ENCODE measurements around the gene CCSER1. TPM values are rescaled to one million over a fixed set of nuclear protein-coding genes. Genes with fewer than 3 reads are reported as not detected.

The CCSER1 gene
- total and polyA plus RNA-seq, 2 experiments from 2014 or later: 5.2 to 23.4 TPM

- Histone ChIP-seq H3K9me3 (ENCODE audit: low read depth) (no peaks in the 10 kb centered on the region), H3K36me3 (replicated peaks; ENCODE audit: insufficient read depth, low read depth) (no peaks in the 10 kb centered on the region), H4K20me1 (ENCODE audit: insufficient read depth, poor library complexity, severe bottlenecking) (no peaks in the 10 kb centered on the region), H3K27ac (no peak overlapping the region), H2AFZ (no peak overlapping the region), H3K79me2 (no peaks in the 10 kb centered on the region), H3K9me2 (replicated peaks; ENCODE audit: insufficient read depth) (no peaks in the 10 kb centered on the region), H3K4me3 (no peak overlapping the region), H3K27me3 (no peaks in the 10 kb centered on the region), H3K4me1 (ENCODE audit: insufficient read depth) (peaks cover 12% of the 10 kb centered on the region), H3K4me2 (no peak overlapping the region)
- DNase-seq (ENCODE audit: low spot score): no peak
- no peak for TF ChIP-seq CTCF (IDR thresholded peaks at IDR 0.05; ENCODE audit: poor library complexity)
- no peak for TF ChIP-seq EZH2 (IDR thresholded peaks at IDR 0.05; ENCODE audit: borderline replicate concordance)
- TF ChIP-seq EZH2phosphoT487 (IDR thresholded peaks at IDR 0.05; ENCODE audit: low read depth, severe bottlenecking, unreplicated experiment): no peak
- 96% methylated on average over 3 of the region's 3 CpGs for WGBS (ENCODE audit: low lambda C conversion rate, missing lambda C conversion rate)
Observed at GRCh38 chr4:90960433-90960832, 833.2 kb downstream of the CCSER1 start.

GRCh38 chr4:90960840-90961239 lies 833.6 kb downstream of the CCSER1 start:
- H3K4me3 ChIP-seq: no peak overlapping the region
- no peaks in the 10 kb centered on the region for H3K9me3 ChIP-seq (ENCODE audit: low read depth)
- peaks cover 12% of the 10 kb centered on the region for H3K4me1 ChIP-seq (ENCODE audit: insufficient read depth)
- H3K4me2 ChIP-seq: no peak overlapping the region
- H4K20me1 ChIP-seq (ENCODE audit: insufficient read depth, poor library complexity, severe bottlenecking): no peaks in the 10 kb centered on the region
- H3K9me2 ChIP-seq (replicated peaks; ENCODE audit: insufficient read depth): no peaks in the 10 kb centered on the region
- no peaks in the 10 kb centered on the region for H3K79me2 ChIP-seq
- DNase-seq (ENCODE audit: low spot score): no peak
- H3K27me3 ChIP-seq: no peaks in the 10 kb centered on the region
- 100% methylated on average over 1 of the region's 1 CpG for WGBS (ENCODE audit: low lambda C conversion rate, missing lambda C conversion rate)
- H2AFZ ChIP-seq: no peak overlapping the region
- TF ChIP-seq EZH2phosphoT487 (IDR thresholded peaks at IDR 0.05; ENCODE audit: low read depth, severe bottlenecking, unreplicated experiment): no peak
- TF ChIP-seq CTCF (IDR thresholded peaks at IDR 0.05; ENCODE audit: poor library complexity): no peak
- TF ChIP-seq EZH2 (IDR thresholded peaks at IDR 0.05; ENCODE audit: borderline replicate concordance): no peak
- H3K27ac ChIP-seq: no peak overlapping the region
- H3K36me3 ChIP-seq (replicated peaks; ENCODE audit: insufficient read depth, low read depth): no peaks in the 10 kb centered on the region

- TF ChIP-seq CTCF (IDR thresholded peaks at IDR 0.05; ENCODE audit: poor library complexity): no peak
- no peak for TF ChIP-seq EZH2 (IDR thresholded peaks at IDR 0.05; ENCODE audit: borderline replicate concordance)
- TF ChIP-seq EZH2phosphoT487 (IDR thresholded peaks at IDR 0.05; ENCODE audit: low read depth, severe bottlenecking, unreplicated experiment): no peak
- H3K27me3 ChIP-seq: no peaks in the 10 kb centered on the region
- 87% methylated on average over 2 of the region's 2 CpGs for WGBS (ENCODE audit: low lambda C conversion rate, missing lambda C conversion rate)
- H3K4me1 ChIP-seq (ENCODE audit: insufficient read depth): no peaks in the 10 kb centered on the region
- no peak overlapping the region for H3K4me2 ChIP-seq
- H3K79me2 ChIP-seq: no peaks in the 10 kb centered on the region
- no peaks in the 10 kb centered on the region for H3K9me2 ChIP-seq (replicated peaks; ENCODE audit: insufficient read depth)
- H3K36me3 ChIP-seq (replicated peaks; ENCODE audit: insufficient read depth, low read depth): no peaks in the 10 kb centered on the region
- H3K9me3 ChIP-seq (ENCODE audit: low read depth): no peaks in the 10 kb centered on the region
- no peak overlapping the region for H3K27ac ChIP-seq
- H4K20me1 ChIP-seq (ENCODE audit: insufficient read depth, poor library complexity, severe bottlenecking): no peaks in the 10 kb centered on the region
- H3K4me3 ChIP-seq: no peak overlapping the region
- no peak for DNase-seq (ENCODE audit: low spot score)
- no peak overlapping the region for H2AFZ ChIP-seq
Observed at GRCh38 chr4:90970021-90970420, 842.8 kb downstream of the CCSER1 start.

GRCh38 chr4:90977726-90978125 lies 850.5 kb downstream of the CCSER1 start:
- no peaks in the 10 kb centered on the region for H3K27me3 ChIP-seq
- H3K9me2 ChIP-seq (replicated peaks; ENCODE audit: insufficient read depth): no peaks in the 10 kb centered on the region
- no peak overlapping the region for H3K27ac ChIP-seq
- H3K9me3 ChIP-seq (ENCODE audit: low read depth): no peaks in the 10 kb centered on the region
- no peaks in the 10 kb centered on the region for H3K4me1 ChIP-seq (ENCODE audit: insufficient read depth)
- 88% methylated on average over 3 of the region's 3 CpGs for WGBS (ENCODE audit: low lambda C conversion rate, missing lambda C conversion rate)
- TF ChIP-seq EZH2phosphoT487 (IDR thresholded peaks at IDR 0.05; ENCODE audit: low read depth, severe bottlenecking, unreplicated experiment) (no peak), CTCF (IDR thresholded peaks at IDR 0.05; ENCODE audit: poor library complexity) (no peak), EZH2 (IDR thresholded peaks at IDR 0.05; ENCODE audit: borderline replicate concordance) (no peak)
- H4K20me1 ChIP-seq (ENCODE audit: insufficient read depth, poor library complexity, severe bottlenecking): no peaks in the 10 kb centered on the region
- no peak for DNase-seq (ENCODE audit: low spot score)
- H3K36me3 ChIP-seq (replicated peaks; ENCODE audit: insufficient read depth, low read depth): no peaks in the 10 kb centered on the region
- no peak overlapping the region for H3K4me2 ChIP-seq
- H2AFZ ChIP-seq: no peak overlapping the region
- no peaks in the 10 kb centered on the region for H3K79me2 ChIP-seq
- no peak overlapping the region for H3K4me3 ChIP-seq

Measured in hepatocyte (in vitro differentiated cells).